GM18507 (cell line): ENCODE results near the gene SNAPC2.

Experiments
- DNase-seq: peaks from one replicate; pipeline ENCODE4 v3.0.0; 2011; ENCODE audit warnings: low read depth; ENCODE audit not compliant: insufficient read length; ENCODE audit errors: extremely low spot score
- FAIRE-seq: peaks from 2 replicates; lab custom pipeline; 2011; peaks lifted over from hg19 to GRCh38; lab: Jason Lieb, UNC

The SNAPC2 gene

GRCh38 chr19:7907122-7907521, 13.0 kb upstream of the SNAPC2 start:
- DNase-seq = no peak
- FAIRE-seq = no peak

GRCh38 chr19:7907544-7907943, 12.6 kb upstream of the SNAPC2 start:
- no peak for FAIRE-seq
- DNase-seq = no peak

- FAIRE-seq (no peak), DNase-seq (no peak)
These were observed 11.9 kb upstream of the SNAPC2 start for GRCh38 chr19:7908078-7908699.

- FAIRE-seq (no peak), DNase-seq (no peak)
These were observed 11.2 kb upstream of the SNAPC2 start for GRCh38 chr19:7908742-7909461.

- FAIRE-seq = no peak
These were observed 10.6 kb upstream of the SNAPC2 start for GRCh38 chr19:7909471-7910067.

GRCh38 chr19:7910321-7911161, 9.6 kb upstream of the SNAPC2 start:
- DNase-seq (no peak), FAIRE-seq (no peak)

More at GRCh38 chr19:7909471-7910067, 10.6 kb upstream of the SNAPC2 start:
- no peak for DNase-seq

GRCh38 chr19:7911508-7912143, 8.5 kb upstream of the SNAPC2 start:
- DNase-seq = no peak
- FAIRE-seq = no peak

- no peak for DNase-seq
- FAIRE-seq = no peak
These were observed 7.9 kb upstream of the SNAPC2 start for GRCh38 chr19:7912144-7912696.

GRCh38 chr19:7912697-7913564, 7.2 kb upstream of the SNAPC2 start:
- DNase-seq (no peak), FAIRE-seq (no peak)

GRCh38 chr19:7913652-7914051, 6.5 kb upstream of the SNAPC2 start:
- FAIRE-seq (no peak), DNase-seq (no peak)

- DNase-seq = no peak
- FAIRE-seq = no peak
These were observed 6.0 kb upstream of the SNAPC2 start for GRCh38 chr19:7914099-7914498.

- FAIRE-seq (no peak), DNase-seq (no peak)
These were observed 5.5 kb upstream of the SNAPC2 start, which contains the start of gene TGFBR3L for GRCh38 chr19:7914598-7915045. Gene TGFBR3L, plus strand, starts transcription at chr19:7914830.

- no peak for FAIRE-seq
- no peak for DNase-seq
These were observed 4.7 kb upstream of the SNAPC2 start for GRCh38 chr19:7915250-7916102.

GRCh38 chr19:7916103-7916954, 3.8 kb upstream of the SNAPC2 start:
- no peak for DNase-seq
- FAIRE-seq = no peak

- DNase-seq (no peak), FAIRE-seq (no peak)
These were observed 3.2 kb upstream of the SNAPC2 start for GRCh38 chr19:7916955-7917266.

- FAIRE-seq = no peak
- DNase-seq = no peak
These were observed 2.7 kb upstream of the SNAPC2 start for GRCh38 chr19:7917267-7918061.
